Esophagus muscularis mucosa (tissue), 4 donors: ENCODE results near the gene PTPRN2.

Experiments
- CTCF ChIP-seq, 3 experiments: fragments of 200-600 bp in 2 of 3; fragments of 450-650 bp in 1 of 3; sonication (generic) in 2 of 3; IDR thresholded peaks; one replicate each; pipeline ENCODE4 v1.5.1; 2017 to 2019; ENCODE audit warnings: antibody characterized with exemption in 3 of 3, mild to moderate bottlenecking in 2 of 3, moderate library complexity in 1 of 3
- EP300 ChIP-seq: sonication (generic); formaldehyde crosslinking; IDR thresholded peaks from one replicate; pipeline ENCODE4 v1.6.1; 2017; ENCODE audit warnings: antibody characterized with exemption
- POLR2A ChIP-seq: fragments of 450-650 bp; IDR thresholded peaks from one replicate; pipeline ENCODE4 v1.6.1; 2017; ENCODE audit warnings: antibody characterized with exemption, moderate library complexity, mild to moderate bottlenecking, low read depth
- POLR2AphosphoS5 ChIP-seq, 2 donors: sonication (generic); formaldehyde crosslinking; IDR thresholded peaks; one replicate each; pipeline ENCODE4 v1.6.1; 2017; ENCODE audit warnings: antibody characterized with exemption in 2 of 2

GRCh38 chr7:158512869-158513268 is 74.8 kb downstream of the PTPRN2 start:
- TF ChIP-seq POLR2A (no peak), CTCF (IDR thresholded peaks at IDR 0.05) (no peak), POLR2AphosphoS5 (IDR thresholded peaks at IDR 0.05) (no peak), EP300 (no peak)
